ENCODE results near the gene NUP155. TPM values are rescaled to one million over a fixed set of nuclear protein-coding genes. Genes with fewer than 3 reads are reported as not detected.
A peak's percentile ranks its signal among the peaks of the same experiment; 100 is the strongest.
"Not testable (repeated sequence)": the region's sequence is repeated elsewhere in the genome, so short reads cannot be mapped to it uniquely, and the experiment has no call there.

NUP155 gene
- total and polyA plus RNA-seq, 2 experiments from 2014 or later, result 24.3 to 94.6 TPM

- H3K27me3 ChIP-seq (ENCODE audit: insufficient read depth), result no peaks in the 10 kb centered on the region
- peaks cover 2% of the 10 kb centered on the region for H3K27me3 Mint-ChIP-seq (ENCODE audit: insufficient read depth, low read depth, poor library complexity)
- no peak overlapping the region for H3K4me3 ChIP-seq
- no peaks in the 10 kb centered on the region for H3K4me1 ChIP-seq (ENCODE audit: insufficient read depth)
- no peak overlapping the region for H3K27ac ChIP-seq (ENCODE audit: low read depth)
- 0 out of 2 replicates have a peak, but pooled peaks cover 4% of the 10 kb centered on the region for H3K9me2 ChIP-seq (ENCODE audit: insufficient read depth)
- H3K36me3 Mint-ChIP-seq (ENCODE audit: low read depth), result 0 out of 3 replicates have a peak, but pooled peaks cover 4% of the 10 kb centered on the region
- TF ChIP-seq ZNF462 (CRISPR knock-in tag; IDR thresholded peaks at IDR 0.05) (no peak), REST (IDR thresholded peaks at IDR 0.05; ENCODE audit: unreplicated experiment) (no peak), ZNF114 (CRISPR knock-in tag; IDR thresholded peaks at IDR 0.05) (no peak), CTCF (conservative IDR thresholded peaks at IDR 0.05; ENCODE audit: low read depth in 2 of 2) (no peak), ZNF331 (CRISPR knock-in tag; IDR thresholded peaks at IDR 0.05; ENCODE audit: low read depth) (no peak), ETS1 (IDR thresholded peaks at IDR 0.05) (no peak), NANOG (IDR thresholded peaks at IDR 0.05; ENCODE audit: borderline replicate concordance) (no peak), EZH2 (IDR thresholded peaks at IDR 0.05; ENCODE audit: low read depth, unreplicated experiment) (no peak), STAT1 (IDR thresholded peaks at IDR 0.05; ENCODE audit: unreplicated experiment) (no peak), JUNB (IDR thresholded peaks at IDR 0.05; ENCODE audit: unreplicated experiment) (no peak)
- H3K9me3 Mint-ChIP-seq, result peaks cover 21% of the 10 kb centered on the region
- no peak overlapping the region for H3K4me2 ChIP-seq
- no peaks in the 10 kb centered on the region for H4K20me1 ChIP-seq (replicated peaks; ENCODE audit: insufficient read depth)
- DNase-seq (ENCODE audit: low spot score) (peak; percentile 51), ATAC-seq (peak; percentile 74)
- H3F3A ChIP-seq (replicated peaks; ENCODE audit: low read depth), result no peaks in the 10 kb centered on the region
- no peaks in the 10 kb centered on the region for H3K79me2 ChIP-seq (replicated peaks; ENCODE audit: insufficient read depth)
- no peaks in the 10 kb centered on the region for H3K36me3 ChIP-seq (ENCODE audit: insufficient read depth)
- no peak overlapping the region for H2AFZ ChIP-seq
- no peaks in the 10 kb centered on the region for H3K4me1 Mint-ChIP-seq
- H3K4me3 Mint-ChIP-seq, result no peak overlapping the region
- H3K27ac Mint-ChIP-seq, result no peak overlapping the region
Measured at GRCh38 chr5:37272511-37272910, 98.4 kb downstream of the NUP155 start.

- H3K4me3 ChIP-seq; H3K4me2 ChIP-seq; H3K4me3 Mint-ChIP-seq; H3K4me1 Mint-ChIP-seq; DNase-seq (ENCODE audit: low spot score); ATAC-seq; H3K27me3 Mint-ChIP-seq (ENCODE audit: insufficient read depth, low read depth, poor library complexity); H3K36me3 ChIP-seq (ENCODE audit: insufficient read depth); H3F3A ChIP-seq (replicated peaks; ENCODE audit: low read depth); H2AFZ ChIP-seq; H3K36me3 Mint-ChIP-seq (ENCODE audit: low read depth); H3K9me2 ChIP-seq (ENCODE audit: insufficient read depth); H3K4me1 ChIP-seq (ENCODE audit: insufficient read depth); H3K27me3 ChIP-seq (ENCODE audit: insufficient read depth); H3K79me2 ChIP-seq (replicated peaks; ENCODE audit: insufficient read depth); H3K27ac ChIP-seq (ENCODE audit: low read depth); H3K27ac Mint-ChIP-seq; H4K20me1 ChIP-seq (replicated peaks; ENCODE audit: insufficient read depth): not testable (repeated sequence)
- peaks cover 24% of the 10 kb centered on the region for H3K9me3 Mint-ChIP-seq
Measured at GRCh38 chr5:37268100-37268499, 102.8 kb downstream of the NUP155 start.

Measured in GM23338 (cell line).